Gastrocnemius medialis (tissue), 4 donors: ENCODE data around the gene FRMPD4.

Source experiments
- CTCF ChIP-seq, 5 experiments: fragments of 450-650 bp in 3 of 5; fragments of 200-600 bp in 2 of 5; sonication (generic) in 2 of 5; IDR thresholded peaks in 4 of 5; conservative IDR thresholded peaks in 1 of 5; 1 replicate in 4 of 5; 2 replicates in 1 of 5; pipeline ENCODE4 v1.5.1; 2016 to 2019; ENCODE audit warnings: antibody characterized with exemption in 5 of 5, mild to moderate bottlenecking in 3 of 5, moderate library complexity in 3 of 5
- POLR2A ChIP-seq, 2 donors: fragments of 450-650 bp; IDR thresholded peaks; one replicate each; pipeline ENCODE4 v1.6.1; 2017; ENCODE audit warnings: antibody characterized with exemption in 2 of 2, mild to moderate bottlenecking in 2 of 2, moderate library complexity in 2 of 2

GRCh38 chrX:12722314-12722713, 584.0 kb downstream of the FRMPD4 start:
- no peak for TF ChIP-seq CTCF (IDR thresholded peaks at IDR 0.05 in 4 of 5, conservative IDR thresholded peaks at IDR 0.05 in 1 of 5)
- TF ChIP-seq POLR2A (IDR thresholded peaks at IDR 0.05) = no peak
